ENCODE results near the gene MEF2A. TPM values are rescaled to one million over a fixed set of nuclear protein-coding genes. Genes with fewer than 3 reads are reported as not detected.

MEF2A gene
- total RNA-seq, 1 donor from 2014 or later, result 86.8 TPM

DNA sequence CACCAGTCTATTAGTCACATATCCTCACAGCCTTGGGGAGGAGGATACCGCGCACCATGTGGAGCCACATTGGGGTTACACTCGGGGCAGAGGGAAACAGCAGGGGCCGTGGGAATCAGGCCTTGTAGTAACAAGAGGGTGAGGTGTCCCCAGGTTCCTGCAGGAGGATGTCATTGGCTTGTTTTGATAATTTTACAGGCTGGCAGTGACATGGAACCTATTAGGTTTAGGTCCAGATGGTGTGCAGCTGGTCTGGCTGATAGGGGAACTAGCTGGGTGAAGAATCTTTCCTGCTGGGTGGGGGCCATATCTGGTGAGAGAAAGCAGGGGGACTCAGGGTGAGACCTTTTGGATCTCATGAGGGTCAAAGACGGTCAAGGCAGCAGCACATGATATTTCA is 9.8 kb upstream of the MEF2A start:
- Histone ChIP-seq H3K4me1 (no peaks in the 10 kb centered on the region), H3K36me3 (no peaks in the 10 kb centered on the region), H3K27ac (no peak overlapping the region), H3K27me3 (no peaks in the 10 kb centered on the region), H3K4me3 (no peak overlapping the region), H3K9me3 (no peaks in the 10 kb centered on the region)
- DNase-seq (no peak), ATAC-seq (no peak)
- TF ChIP-seq CTCF (IDR thresholded peaks at IDR 0.05), result no peak
- intact Hi-C loops (cut with DNase I), result no loop called here

- Histone ChIP-seq H3K36me3 (no peaks in the 10 kb centered on the region), H3K27ac (no peak overlapping the region), H3K9me3 (no peaks in the 10 kb centered on the region), H3K27me3 (no peaks in the 10 kb centered on the region), H3K4me3 (no peak overlapping the region), H3K4me1 (no peaks in the 10 kb centered on the region)
- ATAC-seq, result no peak
- intact Hi-C loops (cut with DNase I), result no loop called here
- no peak for TF ChIP-seq CTCF (IDR thresholded peaks at IDR 0.05)
- no peak for DNase-seq
Observed at GRCh38 chr15:99556578-99556977, 9.2 kb upstream of the MEF2A start.

DNA sequence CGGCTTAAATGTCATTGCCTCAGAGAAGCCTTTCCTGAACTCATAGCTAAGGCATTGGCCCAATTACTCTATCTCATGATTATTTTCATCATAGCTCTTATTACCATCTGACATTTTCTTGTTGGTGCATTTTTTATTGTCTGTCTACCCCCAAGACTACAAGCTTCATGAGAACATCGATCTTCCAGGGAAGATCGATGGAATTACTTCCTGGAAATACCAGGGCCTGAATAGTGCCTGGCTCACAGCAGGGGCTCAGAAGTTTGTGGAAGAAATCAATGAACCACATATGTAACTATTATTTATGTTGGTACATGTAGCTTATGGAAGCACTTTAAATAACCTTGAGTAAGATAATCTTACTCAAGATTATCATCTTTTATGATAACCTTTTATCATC is 7.7 kb upstream of the MEF2A start:
- intact Hi-C loops (cut with DNase I), result no loop called here

DNA sequence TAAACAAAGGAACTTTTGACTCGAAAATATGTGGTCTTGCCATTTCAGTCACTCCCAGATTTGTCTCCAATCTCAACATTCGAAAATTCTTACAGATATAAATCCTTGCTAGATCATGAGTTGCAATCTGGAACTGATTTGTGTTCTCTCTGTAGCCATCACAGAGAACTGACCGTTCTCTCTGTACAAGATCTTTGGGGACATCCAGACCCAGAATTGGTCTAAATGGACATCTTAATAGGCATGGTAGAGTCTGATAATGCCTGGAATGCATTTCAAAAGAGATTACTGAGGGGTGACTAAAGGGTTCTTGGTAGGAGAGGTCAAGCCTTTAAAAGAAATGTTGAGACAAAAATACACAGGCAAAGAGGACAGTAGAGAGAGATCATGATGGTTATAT is 7.2 kb upstream of the MEF2A start:
- DNase-seq (no peak), ATAC-seq (no peak)
- Histone ChIP-seq H3K27ac (no peak overlapping the region), H3K4me1 (no peaks in the 10 kb centered on the region), H3K4me3 (no peak overlapping the region), H3K9me3 (no peaks in the 10 kb centered on the region), H3K27me3 (no peaks in the 10 kb centered on the region), H3K36me3 (no peaks in the 10 kb centered on the region)
- intact Hi-C loops (cut with DNase I), result no loop called here
- TF ChIP-seq CTCF (IDR thresholded peaks at IDR 0.05), result no peak

More for the DNA sequence above, 7.7 kb upstream of the MEF2A start:
- no peaks in the 10 kb centered on the region for H3K27me3 ChIP-seq
- no peak overlapping the region for H3K27ac ChIP-seq
- DNase-seq, result no peak
- no peak for TF ChIP-seq CTCF (IDR thresholded peaks at IDR 0.05)
- H3K4me1 ChIP-seq, result no peaks in the 10 kb centered on the region
- no peaks in the 10 kb centered on the region for H3K9me3 ChIP-seq
- no peaks in the 10 kb centered on the region for H3K36me3 ChIP-seq
- no peak overlapping the region for H3K4me3 ChIP-seq
- no peak for ATAC-seq

- no peak overlapping the region for H3K27ac ChIP-seq
- no peaks in the 10 kb centered on the region for H3K27me3 ChIP-seq
- H3K4me1 ChIP-seq, result peaks cover 14% of the 10 kb centered on the region
- DNase-seq, result no peak
- H3K4me3 ChIP-seq, result no peak overlapping the region
- intact Hi-C loops (cut with DNase I), result no loop called here
- ATAC-seq, result no peak
- no peaks in the 10 kb centered on the region for H3K9me3 ChIP-seq
- TF ChIP-seq CTCF (IDR thresholded peaks at IDR 0.05), result no peak
- H3K36me3 ChIP-seq, result no peaks in the 10 kb centered on the region
Observed at GRCh38 chr15:99561476-99562230, 4.1 kb upstream of the MEF2A start.

DNA sequence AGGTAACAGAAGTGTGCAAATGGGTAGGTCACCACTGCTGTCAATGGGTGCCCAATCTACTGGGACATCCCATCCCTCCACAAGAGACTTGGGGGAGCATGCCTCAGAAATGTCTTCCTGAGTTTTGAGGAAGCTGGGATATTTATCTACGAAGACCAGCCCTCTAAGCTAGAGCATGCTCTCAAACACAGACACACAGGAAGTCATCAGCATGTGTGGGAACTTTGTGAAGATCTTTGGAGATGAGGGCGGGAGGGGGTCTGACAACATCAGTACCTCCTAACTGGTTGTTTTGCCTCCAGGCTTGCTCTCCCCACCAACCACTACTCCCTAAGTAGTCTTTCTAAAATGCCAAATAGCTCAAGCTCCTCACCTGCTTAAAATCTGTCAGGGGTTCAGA is 3.5 kb upstream of the MEF2A start:
- H3K9me3 ChIP-seq, result no peaks in the 10 kb centered on the region
- DNase-seq, result no peak
- intact Hi-C loops (cut with DNase I), result no loop called here
- no peak overlapping the region for H3K4me3 ChIP-seq
- no peaks in the 10 kb centered on the region for H3K36me3 ChIP-seq
- no peak for ATAC-seq
- TF ChIP-seq CTCF (IDR thresholded peaks at IDR 0.05), result no peak
- peaks cover 14% of the 10 kb centered on the region for H3K4me1 ChIP-seq
- H3K27me3 ChIP-seq, result no peaks in the 10 kb centered on the region
- H3K27ac ChIP-seq, result no peak overlapping the region
